ENCODE data around the gene SEPTIN5.

The SEPTIN5 gene

DNA sequence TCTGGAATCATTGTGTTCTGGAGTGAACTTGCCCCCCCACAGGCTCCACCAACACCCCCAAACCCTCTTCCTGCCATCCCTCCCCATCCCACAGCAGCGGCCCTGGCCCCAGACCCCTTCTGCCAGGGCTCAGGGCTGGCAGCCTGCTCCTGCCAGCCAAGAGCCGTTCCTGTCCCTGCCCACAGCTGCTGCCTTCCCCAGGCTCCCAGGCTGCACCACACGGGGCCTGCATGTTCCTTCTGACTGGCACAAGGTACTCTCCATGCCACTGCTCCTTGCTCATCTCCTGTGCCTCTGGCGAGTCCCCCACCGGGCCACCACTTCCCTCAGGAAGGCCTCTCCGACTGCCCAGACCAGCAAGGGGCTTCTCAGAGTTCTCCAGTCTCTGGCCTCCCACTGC, 14.0 kb downstream of the SEPTIN5 start:
- Histone ChIP-seq H3K4me3 (ENCODE audit: low read length, poor library complexity, severe bottlenecking) (no peak overlapping the region), H3K79me2 (ENCODE audit: insufficient read depth, low read length) (no peaks in the 10 kb centered on the region), H3F3A (ENCODE audit: low read depth) (no peaks in the 10 kb centered on the region), H3K27me3 (ENCODE audit: insufficient read depth, low read length, poor library complexity, severe bottlenecking) (no peaks in the 10 kb centered on the region), H3K36me3 (ENCODE audit: insufficient read depth, low read length) (no peaks in the 10 kb centered on the region), H3K9me3 (ENCODE audit: insufficient read depth, low read depth, low read length) (no peaks in the 10 kb centered on the region), H3K4me2 (ENCODE audit: low read depth, low read length, poor library complexity, severe bottlenecking) (no peak overlapping the region), H4K20me1 (ENCODE audit: insufficient read depth, low read length, poor library complexity, severe bottlenecking) (no peaks in the 10 kb centered on the region), H2AFZ (ENCODE audit: low read length) (no peak overlapping the region), H3K4me1 (ENCODE audit: insufficient read depth, low read length, poor library complexity, severe bottlenecking) (no peaks in the 10 kb centered on the region), H3K9ac (ENCODE audit: low read depth, low read length, poor library complexity, severe bottlenecking) (no peak overlapping the region), H3K9me2 (replicated peaks; ENCODE audit: low read depth, low read length) (no peaks in the 10 kb centered on the region)
- TF ChIP-seq EZH2phosphoT487 (IDR thresholded peaks at IDR 0.05; ENCODE audit: borderline replicate concordance): no peak
- TF ChIP-seq, protein P1, sequence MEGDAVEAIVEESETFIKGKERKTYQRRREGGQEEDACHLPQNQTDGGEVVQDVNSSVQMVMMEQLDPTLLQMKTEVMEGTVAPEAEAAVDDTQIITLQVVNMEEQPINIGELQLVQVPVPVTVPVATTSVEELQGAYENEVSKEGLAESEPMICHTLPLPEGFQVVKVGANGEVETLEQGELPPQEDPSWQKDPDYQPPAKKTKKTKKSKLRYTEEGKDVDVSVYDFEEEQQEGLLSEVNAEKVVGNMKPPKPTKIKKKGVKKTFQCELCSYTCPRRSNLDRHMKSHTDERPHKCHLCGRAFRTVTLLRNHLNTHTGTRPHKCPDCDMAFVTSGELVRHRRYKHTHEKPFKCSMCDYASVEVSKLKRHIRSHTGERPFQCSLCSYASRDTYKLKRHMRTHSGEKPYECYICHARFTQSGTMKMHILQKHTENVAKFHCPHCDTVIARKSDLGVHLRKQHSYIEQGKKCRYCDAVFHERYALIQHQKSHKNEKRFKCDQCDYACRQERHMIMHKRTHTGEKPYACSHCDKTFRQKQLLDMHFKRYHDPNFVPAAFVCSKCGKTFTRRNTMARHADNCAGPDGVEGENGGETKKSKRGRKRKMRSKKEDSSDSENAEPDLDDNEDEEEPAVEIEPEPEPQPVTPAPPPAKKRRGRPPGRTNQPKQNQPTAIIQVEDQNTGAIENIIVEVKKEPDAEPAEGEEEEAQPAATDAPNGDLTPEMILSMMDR (conservative IDR thresholded peaks at IDR 0.05; ENCODE audit: low read length): no peak

DNA sequence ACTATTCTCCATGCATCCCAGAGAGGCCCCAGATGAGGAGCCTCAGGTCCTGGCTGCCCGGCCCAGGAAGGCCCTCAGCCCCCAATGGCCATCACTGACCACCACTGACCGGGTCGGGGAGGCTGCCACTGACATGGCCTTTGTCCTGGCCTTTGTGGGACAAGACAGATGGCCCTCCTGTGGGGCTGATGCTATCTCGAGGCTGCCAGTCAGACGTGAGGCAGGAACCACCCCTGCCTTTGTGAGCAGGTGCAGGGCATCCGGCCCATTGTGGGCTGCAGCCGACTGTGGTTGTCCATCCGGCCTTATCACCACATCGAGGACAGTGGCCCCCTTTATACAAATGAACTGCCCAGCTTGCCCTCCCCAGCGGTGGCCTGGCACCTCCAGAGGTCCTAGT, 14.5 kb downstream of the SEPTIN5 start:
- Histone ChIP-seq H3K4me1 (ENCODE audit: insufficient read depth, low read length, poor library complexity, severe bottlenecking) (no peaks in the 10 kb centered on the region), H3K9me3 (ENCODE audit: insufficient read depth, low read depth, low read length) (no peaks in the 10 kb centered on the region), H4K20me1 (ENCODE audit: insufficient read depth, low read length, poor library complexity, severe bottlenecking) (no peaks in the 10 kb centered on the region), H3K9ac (ENCODE audit: low read depth, low read length, poor library complexity, severe bottlenecking) (no peak overlapping the region), H3K9me2 (replicated peaks; ENCODE audit: low read depth, low read length) (no peaks in the 10 kb centered on the region), H3F3A (ENCODE audit: low read depth) (no peaks in the 10 kb centered on the region), H3K36me3 (ENCODE audit: insufficient read depth, low read length) (no peaks in the 10 kb centered on the region), H3K4me2 (ENCODE audit: low read depth, low read length, poor library complexity, severe bottlenecking) (no peak overlapping the region), H2AFZ (ENCODE audit: low read length) (no peak overlapping the region), H3K4me3 (ENCODE audit: low read length, poor library complexity, severe bottlenecking) (no peak overlapping the region), H3K79me2 (ENCODE audit: insufficient read depth, low read length) (no peaks in the 10 kb centered on the region), H3K27me3 (ENCODE audit: insufficient read depth, low read length, poor library complexity, severe bottlenecking) (no peaks in the 10 kb centered on the region)
- TF ChIP-seq, protein P1 (conservative IDR thresholded peaks at IDR 0.05; ENCODE audit: low read length): no peak
- TF ChIP-seq EZH2phosphoT487 (IDR thresholded peaks at IDR 0.05; ENCODE audit: borderline replicate concordance): no peak

GRCh38 chr22:19729507-19729906, 15.2 kb downstream of the SEPTIN5 start:
- Histone ChIP-seq H3K4me2 (ENCODE audit: low read depth, low read length, poor library complexity, severe bottlenecking) (no peak overlapping the region), H3K27me3 (ENCODE audit: insufficient read depth, low read length, poor library complexity, severe bottlenecking) (no peaks in the 10 kb centered on the region), H3K36me3 (ENCODE audit: insufficient read depth, low read length) (no peaks in the 10 kb centered on the region), H3F3A (ENCODE audit: low read depth) (no peaks in the 10 kb centered on the region), H2AFZ (ENCODE audit: low read length) (no peak overlapping the region), H4K20me1 (ENCODE audit: insufficient read depth, low read length, poor library complexity, severe bottlenecking) (no peaks in the 10 kb centered on the region), H3K79me2 (ENCODE audit: insufficient read depth, low read length) (no peaks in the 10 kb centered on the region), H3K9me2 (replicated peaks; ENCODE audit: low read depth, low read length) (no peaks in the 10 kb centered on the region), H3K4me3 (ENCODE audit: low read length, poor library complexity, severe bottlenecking) (no peak overlapping the region), H3K4me1 (ENCODE audit: insufficient read depth, low read length, poor library complexity, severe bottlenecking) (no peaks in the 10 kb centered on the region), H3K9me3 (ENCODE audit: insufficient read depth, low read depth, low read length) (no peaks in the 10 kb centered on the region), H3K9ac (ENCODE audit: low read depth, low read length, poor library complexity, severe bottlenecking) (no peak overlapping the region)
- TF ChIP-seq EZH2phosphoT487 (IDR thresholded peaks at IDR 0.05; ENCODE audit: borderline replicate concordance): no peak
- TF ChIP-seq, protein P1 (conservative IDR thresholded peaks at IDR 0.05; ENCODE audit: low read length): no peak
